GM18520 (cell line): ENCODE results near the gene TOR4A.

ENCODE experiments used
- ATAC-seq: cut with Tn5 transposase; IDR thresholded peaks from one replicate; pipeline ENCODE4 v1.9.1; 2021; ENCODE audit not compliant: unreplicated experiment

Gene TOR4A

GRCh38 chr9:137331929-137332328, 54.4 kb downstream of the TOR4A start:
- ATAC-seq = no peak
